Heart right ventricle (tissue), 16 donors: ENCODE data around the gene TTLL8. TPM values are rescaled to one million over a fixed set of nuclear protein-coding genes. Genes with fewer than 3 reads are reported as not detected.

Experiments used
- ATAC-seq, 8 donors: fragments of 200-7000 bp; cut with Tn5 transposase; one replicate each; pipeline ENCODE4 v1.9.1; 2020; ENCODE audit warnings: mild to moderate bottlenecking in 8 of 8, moderate library complexity in 8 of 8, moderate number of reproducible peaks in 1 of 8
- DNase-seq, 2 donors: peaks; one replicate each; pipeline ENCODE4 v3.0.0-alpha.2; 2020
- H3K27ac ChIP-seq, 10 donors: fragments of 200-600 bp; sonication (generic) in 2 of 10; one replicate each; pipeline versions ENCODE4 v1.5.0 to v1.8.0; 2020 to 2022; ENCODE audit warnings: mild to moderate bottlenecking in 3 of 10
- H3K27me3 ChIP-seq, 7 donors: fragments of 200-600 bp; one replicate each; pipeline ENCODE4 v1.8.0; 2021 to 2022; ENCODE audit warnings: mild to moderate bottlenecking in 2 of 7
- H3K36me3 ChIP-seq, 9 donors: fragments of 200-600 bp; sonication (generic) in 1 of 9; one replicate each; pipeline versions ENCODE4 v1.5.0 to v1.8.0; 2020 to 2022; ENCODE audit warnings: mild to moderate bottlenecking in 2 of 9
- H3K4me1 ChIP-seq, 9 donors: fragments of 200-600 bp; sonication (generic) in 1 of 9; one replicate each; pipeline versions ENCODE4 v1.5.0 to v1.8.0; 2020 to 2022; ENCODE audit warnings: mild to moderate bottlenecking in 4 of 9
- H3K4me3 ChIP-seq, 10 donors: fragments of 200-600 bp; sonication (generic) in 2 of 10; one replicate each; pipeline versions ENCODE4 v1.5.0 to v1.8.0; 2020 to 2022; ENCODE audit warnings: mild to moderate bottlenecking in 7 of 10, moderate library complexity in 2 of 10
- H3K9me3 ChIP-seq, 11 donors: fragments of 200-600 bp in 10 of 11; sonication (generic) in 2 of 11; one replicate each; pipeline versions ENCODE4 v1.5.0 to v1.8.0; 2013 to 2022; ENCODE audit warnings: mild to moderate bottlenecking in 2 of 11, control low read depth in 1 of 11, moderate library complexity in 1 of 11
- CTCF ChIP-seq, 9 donors: fragments of 200-600 bp; sonication (generic) in 2 of 9; IDR thresholded peaks; one replicate each; pipeline versions ENCODE4 v1.5.0 to v1.8.0; 2021 to 2022; ENCODE audit warnings: antibody characterized with exemption in 9 of 9, mild to moderate bottlenecking in 5 of 9, moderate library complexity in 1 of 9
- WGBS, 2 donors: extraction: QIAGEN DNeasy Blood & Tissue Kit; methylation state at CpG; one replicate each; pipeline ENCODE4 v1.1.7; 2013; ENCODE audit warnings: inconsistent platforms in 1 of 2; 5-methylcytosine and 5-hydroxymethylcytosine counted together
- intact Hi-C, 10 donors: fragments of 100-400 bp; cut with DNase I; formaldehyde crosslinking; loops; one replicate each; pipeline versions ENCODE4 v1.11.1 to v1.14.2; 2022
- polyA plus RNA-seq, 2 donors: library from polyadenylated mRNA; stranded (reverse); fragments of 200-250 nt; gene quantifications; one replicate each; pipeline ENCODE4 v1.2.3, GENCODE V29; 2013
- total RNA-seq, 10 donors: library from RNA; stranded (reverse); fragmentation: NEBNext Ultra II Directional in 3 of 10; extraction: Animal tissue kit (Norgen Biotek cat#: 25700) in 3 of 10; gene quantifications; one replicate each; pipeline versions ENCODE4 v1.2.1 to v1.2.4, GENCODE V29; 2021 to 2023
- donor health status: Arrhythmogenic right ventricular cardiomyopathy.
- donor health status: ischemic (EF 13 %, LVEDD 7.1; RV severe dilation, severe dysfunction).
- donor health status: healthy with polysubstance abuse.
- donor health status: DM: no; HTN: yes; CAD: no.
- donor health status: DM: no; HTN: no; CAD: no.
- donor health status: ischemic (EF 25% LVEDD 6.9; RV normal size, moderate dysfunction).
- donor health status: ischemic (EF 25% LVEDD 5.7; RV mildly dilated, moderate dysfunction).
- donor health status: healthy.
- donor health status: DM: yes; HTN: yes; CAD: no.
- donor health status: Ischemic cardiomyopathy.
- donor health status: ischemic (EF 35%, LVEDD 5.7; RV mildly dilated, moderate dysfunction).
- donor health status: nonischemic (EF 11% LVEDD 7.7; RV severe dilation, severe dysfunction).
- donor health status: DM: yes; HTN: yes; CAD: no.
- donor health status: PGD.
- donor health status: ischemic (EF 29% LVEDD 5.4; RV normal size, mild dysfunction).
- donor health status: nonischemic (EF 23%, LVEDD 6.1; RV moderate dilation, normal function).

The TTLL8 gene
- total and polyA plus RNA-seq, 12 donors: not detected

GRCh38 chr22:50078761-50079160 lies 20.7 kb upstream of the TTLL8 start:
- DNase-seq (no peak), ATAC-seq (no peak)
- Histone ChIP-seq H3K4me1 (peaks cover 0 to 4% (median 0%) of the 10 kb centered on the region in 9 donors), H3K27me3 (peaks cover 5 to 53% (median 26%) of the 10 kb centered on the region in 7 donors), H3K9me3 (no peaks in the 10 kb centered on the region), H3K4me3 (no peak overlapping the region), H3K36me3 (no peaks in the 10 kb centered on the region), H3K27ac (no peak overlapping the region)
- no peak for TF ChIP-seq CTCF (IDR thresholded peaks at IDR 0.05)
- intact Hi-C loops: no loop called here
- WGBS, 2 donors: 77 to 84% methylated on average over 9 of the region's 9 CpGs

DNA sequence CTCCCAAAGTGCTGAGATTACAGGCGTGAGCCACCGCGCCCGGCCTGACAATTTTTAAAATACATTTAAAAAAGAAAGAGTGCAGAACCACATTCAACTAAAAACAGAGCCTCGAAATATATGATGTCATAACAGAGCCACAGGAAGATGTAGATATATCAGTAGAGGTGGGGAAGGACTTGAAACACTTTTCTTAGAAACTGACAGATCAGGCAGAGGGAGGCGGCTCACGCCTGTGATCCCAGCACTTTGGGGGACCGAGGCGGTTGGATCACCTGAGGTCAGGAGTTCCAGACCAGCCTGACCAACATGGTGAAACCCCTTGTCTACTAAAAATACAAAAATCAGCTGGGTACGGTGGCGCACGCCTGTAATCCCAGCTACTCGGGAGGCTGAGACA lies 20.1 kb upstream of the TTLL8 start:
- Histone ChIP-seq H3K4me3 (no peak overlapping the region), H3K36me3 (no peaks in the 10 kb centered on the region), H3K4me1 (peaks cover 0 to 4% (median 0%) of the 10 kb centered on the region in 9 donors), H3K9me3 (no peaks in the 10 kb centered on the region), H3K27ac (no peak overlapping the region), H3K27me3 (peaks cover 5 to 48% (median 21%) of the 10 kb centered on the region in 7 donors)
- intact Hi-C loops: no loop called here
- WGBS, 2 donors: 93 to 97% methylated on average over 13 of the region's 13 CpGs
- DNase-seq (no peak), ATAC-seq (no peak)
- TF ChIP-seq CTCF (IDR thresholded peaks at IDR 0.05): no peak

- no peak for DNase-seq
- Histone ChIP-seq H3K36me3 (no peaks in the 10 kb centered on the region), H3K4me3 (no peak overlapping the region), H3K27me3 (peaks cover 0 to 47% (median 17%) of the 10 kb centered on the region in 7 donors), H3K9me3 (no peaks in the 10 kb centered on the region), H3K27ac (no peak overlapping the region), H3K4me1 (peaks cover 0 to 4% (median 0%) of the 10 kb centered on the region in 9 donors)
- peak in 1 of 8 donors; percentile 28 for ATAC-seq
- 79 to 85% methylated on average over 43 of the region's 43 CpGs for WGBS, 2 donors
- intact Hi-C loops: no loop called here
- no peak for TF ChIP-seq CTCF (IDR thresholded peaks at IDR 0.05)
Observed at GRCh38 chr22:50076646-50077535, 18.8 kb upstream of the TTLL8 start.

DNA sequence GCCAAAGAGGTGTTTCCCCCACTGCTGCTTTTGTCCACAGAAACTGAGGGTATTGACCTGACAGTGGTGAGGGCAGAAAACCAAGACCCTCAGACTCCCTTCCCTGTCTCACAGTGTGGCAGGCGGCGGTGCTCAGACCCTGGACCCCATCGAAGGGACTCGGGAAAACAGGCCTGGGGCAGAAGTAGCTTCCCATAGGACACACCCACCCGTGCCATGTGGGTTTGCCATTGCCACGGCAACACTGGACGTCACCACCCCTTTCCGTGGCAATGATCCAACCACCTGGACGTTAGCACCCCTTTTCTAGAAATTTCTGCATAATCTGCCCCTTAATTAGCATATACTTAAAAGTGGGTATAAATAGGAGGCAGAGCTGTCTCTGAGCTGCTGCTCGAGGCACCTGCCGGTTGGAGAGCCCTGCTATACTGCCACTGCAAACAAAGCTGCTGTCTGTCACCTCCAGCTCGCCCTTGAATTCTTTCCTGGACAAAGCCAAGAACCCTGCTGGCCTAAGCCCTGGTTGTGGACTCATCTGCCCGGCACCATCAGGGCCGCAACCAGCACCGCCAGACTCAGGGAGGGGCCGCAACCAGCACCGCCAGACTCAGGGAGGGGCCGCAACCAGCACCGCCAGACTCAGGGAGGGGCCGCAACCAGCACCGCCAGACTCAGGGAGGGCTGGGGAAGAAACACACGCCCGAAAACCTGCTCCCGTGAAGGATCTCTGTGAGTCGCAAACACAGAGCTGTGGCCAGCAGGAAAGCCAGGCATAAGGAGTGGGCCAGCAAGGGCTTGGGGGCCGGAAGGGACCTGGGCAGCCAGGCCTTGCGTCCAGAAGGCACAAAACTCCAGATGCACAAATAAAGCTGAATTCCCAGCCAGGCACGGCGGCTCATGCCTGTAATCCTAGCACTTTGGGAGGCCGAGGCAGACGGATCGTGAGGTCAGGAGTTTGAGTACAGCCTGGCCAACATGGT lies 16.7 kb upstream of the TTLL8 start:
- Histone ChIP-seq H3K4me1 (peaks cover 0 to 4% (median 0%) of the 10 kb centered on the region in 9 donors), H3K4me3 (no peak overlapping the region), H3K27me3 (peaks cover 0 to 38% (median 15%) of the 10 kb centered on the region in 7 donors), H3K27ac (no peak overlapping the region), H3K9me3 (no peaks in the 10 kb centered on the region), H3K36me3 (no peaks in the 10 kb centered on the region)
- intact Hi-C loops: no loop called here
- ATAC-seq (peak in 2 of 8 donors; percentile 19 to 35), DNase-seq (no peak)
- no peak for TF ChIP-seq CTCF (IDR thresholded peaks at IDR 0.05)
- 80 to 84% methylated on average over 32 of the region's 32 CpGs for WGBS, 2 donors
